Dermis microvascular lymphatic vessel endothelial cell (primary cell): ENCODE measurements around the gene FRMD7. TPM values are rescaled to one million over a fixed set of nuclear protein-coding genes. Genes with fewer than 3 reads are reported as not detected.

Source experiments
- DNase-seq, 2 donors: peaks; one replicate each; pipeline versions ENCODE4 v3.0.0 to v3.0.0-alpha.2; 2010; ENCODE audit warnings: low read depth in 2 of 2
- total RNA-seq: library from RNA; depleted of rRNA; stranded (reverse); fragments of >200 nt; gene quantifications from 2 replicates; pipeline ENCODE4 v1.2.1, GENCODE V29; 2014

Gene FRMD7
- total RNA-seq, 1 donor from 2014 or later = not detected

- no peak for DNase-seq
These were observed 94.7 kb downstream of the FRMD7 start for GRCh38 chrX:132033166-132033565.

GRCh38 chrX:132031867-132032266 is 96.0 kb downstream of the FRMD7 start:
- DNase-seq = no peak

GRCh38 chrX:132030264-132030663 is 97.6 kb downstream of the FRMD7 start:
- no peak for DNase-seq

Other genes with a start within 250 kb of the FRMD7 start
- gene STK26, start 104.7 kb downstream of the FRMD7 start, total RNA-seq = 0.38 and 0.51 TPM in 2 replicates
- gene RAP2C, start 91.4 kb upstream of the FRMD7 start, total RNA-seq = 10.9 and 12.3 TPM in 2 replicates